ENCODE results near the gene BORCS5. TPM values are rescaled to one million over a fixed set of nuclear protein-coding genes. Genes with fewer than 3 reads are reported as not detected.

BORCS5 gene
- total RNA-seq, 2 experiments from 2014 or later, result 25.7 to 28.4 TPM

DNA sequence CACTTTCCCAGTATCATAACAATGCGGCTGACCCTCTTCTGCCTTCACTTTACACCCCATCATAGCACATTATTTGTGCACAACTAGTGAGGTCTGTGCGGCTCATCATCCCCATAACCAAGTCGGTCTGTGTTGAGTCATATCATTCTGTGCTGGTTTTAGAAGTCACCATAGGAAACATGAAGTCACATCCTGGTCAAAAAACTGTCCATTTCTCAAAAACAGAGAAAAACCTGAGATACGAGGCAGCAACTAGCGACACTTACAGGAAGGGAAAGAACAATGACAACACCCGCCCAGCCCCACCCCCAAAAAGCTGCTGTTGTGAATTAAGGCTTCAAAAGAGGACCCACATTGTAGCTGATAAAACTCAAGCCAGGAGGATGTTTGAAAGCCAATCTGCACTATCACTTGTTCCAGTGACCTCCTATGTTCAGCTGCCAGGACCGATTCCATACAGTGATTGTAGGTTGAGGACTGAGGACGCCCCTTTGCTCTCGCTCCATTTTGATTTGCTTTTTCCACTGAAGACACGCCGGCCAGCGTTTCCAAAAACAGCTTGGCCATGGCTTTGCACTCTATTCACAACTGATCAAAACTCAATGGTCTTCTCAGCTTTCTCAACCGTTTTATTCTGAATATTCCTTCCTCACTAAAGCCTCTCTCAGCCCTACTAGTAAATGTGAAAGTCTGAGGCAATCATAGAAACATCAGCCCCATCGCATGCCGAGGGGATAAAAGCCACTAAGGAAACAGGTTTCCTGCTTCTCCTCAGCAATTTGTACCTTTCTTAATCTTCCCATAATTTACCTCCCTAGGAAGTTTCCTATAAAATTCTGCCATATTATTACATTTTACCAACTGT is 118.3 kb downstream of the BORCS5 start:
- Mint-ChIP-seq H3K36me3 (ENCODE audit: low read depth) (peaks cover 85% of the 10 kb centered on the region), H3K27me3 (no peaks in the 10 kb centered on the region), H3K4me1 (peaks cover 73% of the 10 kb centered on the region), H3K9me3 (no peaks in the 10 kb centered on the region), H3K4me3 (peak overlapping the region; percentile 41), H3K27ac (peak overlapping the region; percentile 93)
- peak; percentile 57 for DNase-seq
- ChIA-PET POLR2A (interaction anchor here (0.5 to 1.5 kb wide), 2 partner anchors 89 to 118 kb away, joined by 3 to 4 read pairs; partner anchors contain the start of gene BORCS5), CTCF (interaction anchor here (0.5 to 5.8 kb wide), 14 partner anchors 9 to 216 kb away, joined by 3 to 28 read pairs (median 4); no protein-coding TSS in a partner anchor)

DNA sequence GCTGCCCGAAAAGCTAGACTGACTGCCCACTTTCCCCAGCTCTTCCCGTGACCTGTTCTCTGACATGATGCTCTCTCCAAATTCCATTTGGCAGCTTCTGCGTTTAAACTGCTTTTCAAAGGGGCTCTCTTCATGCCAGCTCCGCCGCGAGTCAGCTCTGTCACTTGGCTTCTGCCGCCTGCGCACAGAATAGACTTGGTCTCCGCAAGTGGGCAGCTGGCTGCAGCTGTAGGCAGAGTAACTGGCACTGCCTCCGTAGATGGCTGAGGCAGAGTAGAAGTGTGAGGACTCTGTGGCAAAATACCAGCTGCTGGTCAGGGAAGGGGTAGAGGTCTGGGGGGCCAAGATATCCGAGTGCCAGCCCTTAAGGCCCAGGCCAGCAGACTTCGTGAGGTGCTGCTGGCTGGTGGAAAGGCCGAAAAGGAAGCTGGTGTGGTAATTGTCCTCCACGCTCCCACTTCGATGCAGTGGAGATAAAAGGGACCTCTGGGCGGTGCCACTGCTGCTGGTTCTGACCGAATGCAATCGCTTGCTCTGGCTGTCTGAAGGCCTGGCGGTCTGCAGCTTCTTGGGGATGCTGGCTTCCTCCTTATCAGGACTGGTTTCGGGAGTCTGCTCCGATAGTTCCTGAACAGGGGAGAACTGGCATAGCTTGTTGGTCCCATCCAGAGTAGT is 120.1 kb downstream of the BORCS5 start:
- Mint-ChIP-seq H3K36me3 (ENCODE audit: low read depth) (peaks cover 77% of the 10 kb centered on the region), H3K9me3 (no peaks in the 10 kb centered on the region), H3K4me1 (peaks cover 70% of the 10 kb centered on the region), H3K27me3 (no peaks in the 10 kb centered on the region), H3K27ac (no peak overlapping the region), H3K4me3 (no peak overlapping the region)
- DNase-seq, result no peak
- ChIA-PET CTCF (interaction anchor here (0.9 to 5.8 kb wide), 7 partner anchors 9 to 101 kb away, joined by 3 to 28 read pairs (median 4); no protein-coding TSS in a partner anchor), POLR2A (no interaction called here)

DNA sequence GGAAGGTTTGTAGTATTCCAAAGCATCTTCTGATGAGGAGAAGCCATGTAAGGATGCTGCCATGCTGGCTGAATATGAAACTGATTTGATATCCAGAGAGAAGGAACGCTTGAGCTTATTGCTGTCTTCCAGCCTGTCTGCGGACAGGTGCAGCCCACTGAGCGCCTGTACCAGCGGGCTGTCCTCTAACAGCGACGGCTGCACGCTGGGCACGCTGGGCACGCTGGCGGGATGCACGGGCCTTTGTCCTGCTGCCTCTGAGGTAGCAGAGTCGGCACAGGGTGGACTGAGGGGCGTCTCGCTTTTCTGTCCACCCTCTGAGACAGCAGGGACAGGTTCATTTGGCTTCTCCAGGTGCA is 120.6 kb downstream of the BORCS5 start:
- H3K4me3 Mint-ChIP-seq, result no peak overlapping the region
- H3K27me3 Mint-ChIP-seq, result no peaks in the 10 kb centered on the region
- H3K9me3 Mint-ChIP-seq, result no peaks in the 10 kb centered on the region
- ChIA-PET CTCF (interaction anchor here (1.1 to 5.8 kb wide), 5 partner anchors 13 to 101 kb away, joined by 3 to 28 read pairs (median 4); no protein-coding TSS in a partner anchor), POLR2A (no interaction called here)
- H3K27ac Mint-ChIP-seq, result no peak overlapping the region
- peaks cover 74% of the 10 kb centered on the region for H3K4me1 Mint-ChIP-seq
- peaks cover 79% of the 10 kb centered on the region for H3K36me3 Mint-ChIP-seq (ENCODE audit: low read depth)
- DNase-seq, result no peak

DNA sequence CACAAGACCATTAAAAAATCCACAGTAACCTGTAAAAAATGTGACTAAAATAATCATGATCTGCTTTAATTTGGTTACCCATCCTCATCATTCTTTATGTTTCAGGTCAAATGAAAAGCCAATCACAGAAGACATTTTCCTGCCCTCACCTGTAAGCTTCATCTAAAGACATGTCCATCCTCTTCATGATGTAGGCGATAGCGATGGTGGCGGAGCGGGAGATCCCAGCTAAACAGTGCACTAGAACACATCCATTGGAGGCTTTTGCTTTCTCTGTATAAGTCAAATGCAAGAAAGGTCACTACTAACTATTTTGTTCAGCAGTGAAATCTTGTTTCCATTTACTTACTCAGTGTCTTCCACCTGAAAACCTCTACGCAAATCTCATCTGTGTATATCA is 123.2 kb downstream of the BORCS5 start:
- H3K36me3 Mint-ChIP-seq (ENCODE audit: low read depth), result peaks cover 74% of the 10 kb centered on the region
- H3K27me3 Mint-ChIP-seq, result no peaks in the 10 kb centered on the region
- peak overlapping the region; percentile 28 for H3K27ac Mint-ChIP-seq
- no peaks in the 10 kb centered on the region for H3K9me3 Mint-ChIP-seq
- CTCF ChIA-PET, result interaction anchor here (1.6 to 2.6 kb wide), 3 partner anchors 10 to 104 kb away, joined by 3 to 9 read pairs (median 5); no protein-coding TSS in a partner anchor
- POLR2A ChIA-PET, result no interaction called here
- H3K4me1 Mint-ChIP-seq, result peaks cover 71% of the 10 kb centered on the region
- no peak overlapping the region for H3K4me3 Mint-ChIP-seq
- DNase-seq, result no peak

DNA sequence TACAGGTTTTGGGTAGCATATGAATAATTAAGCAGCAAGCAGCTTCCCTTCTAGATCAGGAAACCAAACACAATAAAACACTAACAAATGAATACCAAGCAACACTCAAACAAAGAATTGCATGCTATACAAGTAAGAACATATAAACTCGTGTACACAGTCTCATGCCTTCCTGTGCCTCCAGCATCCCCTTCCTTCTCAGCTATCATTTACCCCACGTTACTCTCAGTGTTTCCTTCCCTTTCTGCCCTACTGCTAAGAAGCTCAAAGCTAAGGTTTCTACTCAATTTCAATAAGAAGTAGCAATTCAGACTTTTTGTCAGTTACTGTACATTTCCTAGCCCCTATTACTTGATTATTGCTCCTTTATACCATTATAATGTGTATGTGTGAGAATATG is 124.8 kb downstream of the BORCS5 start:
- Mint-ChIP-seq H3K4me3 (peak overlapping the region; percentile 67), H3K4me1 (peaks cover 60% of the 10 kb centered on the region), H3K27me3 (no peaks in the 10 kb centered on the region), H3K27ac (peak overlapping the region; percentile 96), H3K9me3 (no peaks in the 10 kb centered on the region), H3K36me3 (ENCODE audit: low read depth) (peaks cover 68% of the 10 kb centered on the region)
- ChIA-PET POLR2A (interaction anchor here (0.6 to 1.1 kb wide), 2 partner anchors 77 to 184 kb away, joined by 3 read pairs; no protein-coding TSS in a partner anchor), CTCF (interaction anchor here (0.7 to 2.3 kb wide), 4 partner anchors 12 to 83 kb away, joined by 3 to 5 read pairs (median 4); no protein-coding TSS in a partner anchor)
- peak; percentile 34 for DNase-seq

DNA sequence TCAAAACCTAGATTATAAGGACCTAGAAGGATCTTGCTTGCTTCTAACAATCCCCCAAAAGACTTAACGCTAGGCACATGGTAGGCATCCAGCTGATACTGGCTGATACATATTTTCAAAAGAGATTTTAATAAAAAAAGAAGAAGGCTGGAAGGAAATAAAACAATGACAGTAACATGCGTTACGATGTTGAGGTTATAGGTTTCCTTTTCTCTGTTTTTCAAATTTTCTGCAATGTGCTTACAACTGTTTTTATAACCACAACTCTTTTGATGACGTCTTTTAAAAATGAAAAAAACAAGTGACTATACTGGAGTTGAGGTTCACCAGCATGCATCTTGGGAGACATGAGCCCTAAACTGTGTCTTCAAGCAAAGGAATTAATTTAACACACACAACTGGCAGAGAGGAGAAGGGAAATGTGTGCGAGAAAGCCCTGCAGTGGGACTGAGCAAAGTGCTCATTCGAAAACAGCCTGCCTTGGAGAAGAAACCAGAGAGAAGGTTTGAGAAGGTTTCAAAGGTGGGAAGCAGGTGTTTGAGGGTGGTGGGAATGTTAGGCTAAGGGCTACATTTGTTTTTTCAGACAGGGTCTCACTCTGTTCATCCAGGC is 125.4 kb downstream of the BORCS5 start:
- Mint-ChIP-seq H3K4me3 (peak overlapping the region; percentile 67), H3K27me3 (no peaks in the 10 kb centered on the region), H3K27ac (peak overlapping the region; percentile 96), H3K4me1 (peaks cover 59% of the 10 kb centered on the region), H3K9me3 (no peaks in the 10 kb centered on the region), H3K36me3 (ENCODE audit: low read depth) (peaks cover 68% of the 10 kb centered on the region)
- ChIA-PET CTCF (interaction anchor here (0.8 to 1.7 kb wide), 5 partner anchors 16 to 96 kb away, joined by 3 to 5 read pairs (median 3); no protein-coding TSS in a partner anchor), POLR2A (interaction anchor here (1.0 to 1.1 kb wide), 2 partner anchors 76 to 234 kb away, joined by 3 read pairs; no protein-coding TSS in a partner anchor)
- peak; percentile 56 for DNase-seq

DNA sequence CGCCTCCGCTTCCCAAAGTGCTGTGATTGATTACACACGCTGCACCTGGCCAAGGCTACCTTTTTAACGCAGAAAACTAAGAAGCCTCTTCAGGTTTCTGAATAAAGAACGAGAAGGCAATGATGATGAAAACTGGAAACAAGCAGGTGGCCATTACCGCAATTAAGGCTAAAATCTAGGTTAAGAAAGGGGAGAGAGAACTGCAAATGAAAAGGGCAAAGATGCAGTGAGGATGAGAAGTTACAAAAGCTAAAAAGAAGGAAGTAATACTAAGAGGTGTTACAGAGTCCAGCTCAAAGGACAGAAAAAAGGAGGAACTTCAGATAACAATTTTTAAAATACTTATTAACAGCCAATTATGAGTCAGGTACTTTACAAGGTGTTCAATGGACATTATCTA is 126.1 kb downstream of the BORCS5 start:
- peaks cover 62% of the 10 kb centered on the region for H3K4me1 Mint-ChIP-seq
- peak overlapping the region; percentile 67 for H3K4me3 Mint-ChIP-seq
- no peaks in the 10 kb centered on the region for H3K9me3 Mint-ChIP-seq
- ChIA-PET POLR2A (interaction anchor here (0.7 to 1.0 kb wide), 2 partner anchors 20 to 233 kb away, joined by 3 to 5 read pairs; no protein-coding TSS in a partner anchor), CTCF (interaction anchor here (0.6 to 1.1 kb wide), 4 partner anchors 17 to 97 kb away, joined by 3 to 4 read pairs (median 3); no protein-coding TSS in a partner anchor)
- DNase-seq, result no peak
- no peaks in the 10 kb centered on the region for H3K27me3 Mint-ChIP-seq
- peaks cover 68% of the 10 kb centered on the region for H3K36me3 Mint-ChIP-seq (ENCODE audit: low read depth)
- H3K27ac Mint-ChIP-seq, result peak overlapping the region; percentile 96

DNA sequence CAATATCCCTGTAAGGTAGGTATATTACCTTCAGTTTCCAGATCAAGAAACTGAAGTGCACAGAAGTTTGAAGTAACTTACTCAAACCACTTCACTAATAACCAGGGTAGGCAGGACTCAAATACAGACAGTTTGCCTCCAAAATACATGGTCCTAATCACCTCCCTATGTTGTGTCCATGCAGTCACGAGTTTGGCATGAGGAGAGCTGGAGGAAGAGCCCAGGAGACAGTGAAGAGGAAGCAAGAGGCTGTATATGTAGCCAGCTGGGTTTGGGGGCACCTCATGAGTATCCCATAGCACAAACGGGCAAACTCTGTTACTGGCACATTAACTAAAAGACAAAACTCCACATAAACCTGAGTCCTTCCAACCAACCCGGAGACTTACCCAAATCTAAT is 126.6 kb downstream of the BORCS5 start:
- ChIA-PET CTCF (interaction anchor here (0.5 to 1.1 kb wide), 5 partner anchors 18 to 179 kb away, joined by 3 to 4 read pairs (median 3); no protein-coding TSS in a partner anchor), POLR2A (interaction anchor here (0.7 to 1.0 kb wide), 2 partner anchors 21 to 233 kb away, joined by 3 to 5 read pairs; no protein-coding TSS in a partner anchor)
- Mint-ChIP-seq H3K27me3 (no peaks in the 10 kb centered on the region), H3K36me3 (ENCODE audit: low read depth) (peaks cover 69% of the 10 kb centered on the region), H3K9me3 (no peaks in the 10 kb centered on the region), H3K27ac (peak overlapping the region; percentile 96), H3K4me1 (peaks cover 66% of the 10 kb centered on the region), H3K4me3 (peak overlapping the region; percentile 67)
- no peak for DNase-seq

DNA sequence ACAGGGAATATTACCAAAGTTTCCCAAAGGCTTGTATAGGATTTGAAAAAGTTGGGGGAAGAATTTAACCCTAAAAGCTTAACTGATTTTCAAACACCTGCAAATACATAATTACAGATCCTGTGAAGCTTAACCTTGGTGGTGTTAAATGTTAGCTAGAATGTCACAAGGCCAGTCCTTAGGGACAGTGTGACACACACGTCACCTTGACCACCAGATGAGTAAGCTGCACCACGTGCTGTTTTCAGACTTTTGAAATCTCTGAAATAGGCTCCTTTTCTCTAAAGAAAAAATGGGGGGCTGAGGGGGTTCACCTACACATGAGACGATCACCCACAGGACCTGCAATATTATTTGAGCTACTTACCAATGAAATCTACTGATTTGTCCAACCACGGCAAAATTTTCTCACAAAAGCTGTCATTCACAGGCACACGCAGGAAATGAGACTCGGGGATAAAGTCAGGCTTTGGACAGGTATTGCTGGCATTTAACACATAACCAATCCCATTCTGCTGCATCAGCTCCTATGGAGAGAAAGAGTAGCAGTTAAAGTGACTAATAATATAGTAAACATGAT is 129.9 kb downstream of the BORCS5 start:
- peaks cover 51% of the 10 kb centered on the region for H3K36me3 Mint-ChIP-seq (ENCODE audit: low read depth)
- POLR2A ChIA-PET, result interaction anchor here (0.7 kb wide), 1 partner anchor 837 kb away, joined by 3 read pairs; no protein-coding TSS in a partner anchor
- CTCF ChIA-PET, result interaction anchor here (0.6 to 1.4 kb wide), 4 partner anchors 11 to 109 kb away, joined by 3 to 5 read pairs (median 4); no protein-coding TSS in a partner anchor
- no peak for DNase-seq
- H3K27me3 Mint-ChIP-seq, result no peaks in the 10 kb centered on the region
- H3K4me1 Mint-ChIP-seq, result peaks cover 39% of the 10 kb centered on the region
- no peak overlapping the region for H3K4me3 Mint-ChIP-seq
- no peaks in the 10 kb centered on the region for H3K9me3 Mint-ChIP-seq
- no peak overlapping the region for H3K27ac Mint-ChIP-seq

DNA sequence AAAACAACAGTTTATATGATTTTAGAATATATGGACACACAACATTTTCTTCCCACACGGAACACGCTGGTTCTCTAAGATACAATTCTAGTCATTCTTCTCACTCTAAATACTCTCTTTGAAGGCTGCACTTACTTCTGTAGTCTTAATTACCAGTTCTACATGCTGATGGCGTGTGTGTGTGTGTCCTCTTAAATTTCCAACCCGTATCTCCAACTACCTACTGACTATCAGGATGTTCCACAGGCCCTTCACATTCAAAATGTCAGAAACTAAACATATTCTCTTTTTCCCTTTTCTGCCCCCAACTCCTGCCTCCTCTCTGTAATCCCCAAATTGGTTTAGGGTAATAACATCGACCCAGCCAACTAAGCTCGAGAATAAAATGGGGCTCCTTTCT is 130.6 kb downstream of the BORCS5 start:
- no peaks in the 10 kb centered on the region for H3K27me3 Mint-ChIP-seq
- H3K27ac Mint-ChIP-seq, result no peak overlapping the region
- ChIA-PET CTCF (interaction anchor here (1.3 kb wide), 1 partner anchor 110 kb away, joined by 4 read pairs; no protein-coding TSS in a partner anchor), POLR2A (interaction anchor here (0.7 kb wide), 1 partner anchor 837 kb away, joined by 3 read pairs; no protein-coding TSS in a partner anchor)
- H3K4me1 Mint-ChIP-seq, result peaks cover 33% of the 10 kb centered on the region
- no peak for DNase-seq
- no peaks in the 10 kb centered on the region for H3K9me3 Mint-ChIP-seq
- peaks cover 48% of the 10 kb centered on the region for H3K36me3 Mint-ChIP-seq (ENCODE audit: low read depth)
- no peak overlapping the region for H3K4me3 Mint-ChIP-seq

DNA sequence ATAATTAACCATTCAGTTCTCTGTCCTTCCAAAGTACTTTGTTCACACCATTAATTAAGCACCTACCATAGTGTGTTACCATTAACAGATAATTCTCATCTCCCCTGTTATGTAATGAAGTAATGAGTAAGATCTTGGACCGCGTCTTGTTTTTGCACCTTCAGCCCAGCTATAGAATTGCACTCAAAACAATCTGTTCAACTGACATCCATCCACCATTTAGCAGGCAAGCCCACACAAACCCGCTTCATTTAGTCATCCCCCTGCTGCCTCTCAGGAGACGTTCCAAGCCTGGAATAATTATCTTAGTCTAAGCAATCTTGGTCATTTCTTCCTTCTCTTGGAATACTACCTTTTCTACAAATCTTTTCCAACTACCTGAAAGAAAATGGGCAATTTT is 131.4 kb downstream of the BORCS5 start:
- POLR2A ChIA-PET, result no interaction called here
- H3K9me3 Mint-ChIP-seq, result no peaks in the 10 kb centered on the region
- no peak overlapping the region for H3K27ac Mint-ChIP-seq
- H3K27me3 Mint-ChIP-seq, result no peaks in the 10 kb centered on the region
- CTCF ChIA-PET, result interaction anchor here (0.6 kb wide), 1 partner anchor 169 kb away, joined by 4 read pairs; no protein-coding TSS in a partner anchor
- peaks cover 44% of the 10 kb centered on the region for H3K36me3 Mint-ChIP-seq (ENCODE audit: low read depth)
- no peak overlapping the region for H3K4me3 Mint-ChIP-seq
- peaks cover 27% of the 10 kb centered on the region for H3K4me1 Mint-ChIP-seq
- no peak for DNase-seq
